NCI-H2227 (cell line): ENCODE data around the gene NR5A2.
A peak's percentile ranks its signal among the peaks of the same experiment; 100 is the strongest.

Experiments used
- DNase-seq: peaks from one replicate; lab custom pipeline; 2025; ENCODE audit not compliant: unreplicated experiment; lab: John Stamatoyannopoulos, UW

Gene NR5A2

GRCh38 chr1:200027264-200027823, at the start of gene NR5A2:
Gene NR5A2, plus strand, starts transcription at chr1:200027710. Its CDS starts 138 bp downstream, at chr1:200027848.
- no peak for DNase-seq

GRCh38 chr1:199978408-199978940, 49.0 kb upstream of the NR5A2 start:
- DNase-seq, result no peak

- no peak for DNase-seq
These were observed 48.4 kb upstream of the NR5A2 start for GRCh38 chr1:199979071-199979470.

- DNase-seq, result no peak
These were observed 45.9 kb upstream of the NR5A2 start for GRCh38 chr1:199981584-199981983.

- no peak for DNase-seq
These were observed 44.9 kb upstream of the NR5A2 start for GRCh38 chr1:199982606-199983005.

GRCh38 chr1:199983531-199983930, 44.0 kb upstream of the NR5A2 start:
- no peak for DNase-seq

GRCh38 chr1:199995096-199995685, 32.3 kb upstream of the NR5A2 start:
- DNase-seq, result no peak

- DNase-seq, result no peak
These were observed 22.3 kb upstream of the NR5A2 start for GRCh38 chr1:200005165-200005564.

GRCh38 chr1:200006711-200007110, 20.8 kb upstream of the NR5A2 start:
- DNase-seq, result no peak

- DNase-seq, result no peak
These were observed 11.7 kb upstream of the NR5A2 start for GRCh38 chr1:200015811-200016210.

- DNase-seq, result no peak
These were observed 5.8 kb upstream of the NR5A2 start for GRCh38 chr1:200021577-200022238.

- DNase-seq, result no peak
These were observed 5.2 kb upstream of the NR5A2 start for GRCh38 chr1:200022239-200022804.

GRCh38 chr1:200028586-200029034, 1.1 kb downstream of the NR5A2 start:
- DNase-seq, result peak; percentile 26

GRCh38 chr1:200029035-200029821, 1.7 kb downstream of the NR5A2 start:
- peak; percentile 80 for DNase-seq

- no peak for DNase-seq
These were observed 2.3 kb downstream of the NR5A2 start for GRCh38 chr1:200029822-200030152.

GRCh38 chr1:200030791-200031190, 3.3 kb downstream of the NR5A2 start:
- no peak for DNase-seq

- no peak for DNase-seq
These were observed 6.2 kb downstream of the NR5A2 start for GRCh38 chr1:200033511-200034261.

- no peak for DNase-seq
These were observed 6.7 kb downstream of the NR5A2 start for GRCh38 chr1:200034262-200034557.

- no peak for DNase-seq
These were observed 7.4 kb downstream of the NR5A2 start for GRCh38 chr1:200034761-200035396.

GRCh38 chr1:200035397-200035955, 8.0 kb downstream of the NR5A2 start:
- no peak for DNase-seq
